RCC 7860 (cell line): ENCODE results near the gene CDH12.
"Not testable (repeated sequence)": the region's sequence is repeated elsewhere in the genome, so short reads cannot be mapped to it uniquely, and the experiment has no call there.

ENCODE experiments used
- DNase-seq: peaks from one replicate; pipeline ENCODE4 v3.0.0-alpha.2; 2015; ENCODE audit warnings: low spot score
- FAIRE-seq: peaks from 2 replicates; lab custom pipeline; 2012; peaks lifted over from hg19 to GRCh38; lab: Jason Lieb, UNC

CDH12 gene

GRCh38 chr5:22577711-22578110 is 275.4 kb downstream of the CDH12 start:
- no peak for DNase-seq
- no peak for FAIRE-seq

- DNase-seq (no peak), FAIRE-seq (no peak)
These were observed 276.1 kb downstream of the CDH12 start for GRCh38 chr5:22577006-22577405.

GRCh38 chr5:22572941-22573340 is 280.2 kb downstream of the CDH12 start:
- DNase-seq, result no peak

GRCh38 chr5:22567983-22568382 is 285.2 kb downstream of the CDH12 start:
- FAIRE-seq (no peak), DNase-seq (no peak)

More at GRCh38 chr5:22572941-22573340, 280.2 kb downstream of the CDH12 start:
- no peak for FAIRE-seq

- no peak for FAIRE-seq
- no peak for DNase-seq
These were observed 293.0 kb downstream of the CDH12 start for GRCh38 chr5:22560147-22560546.

GRCh38 chr5:22557251-22557650 is 295.9 kb downstream of the CDH12 start:
- DNase-seq, result no peak
- FAIRE-seq, result no peak

GRCh38 chr5:22554475-22554874 is 298.7 kb downstream of the CDH12 start:
- DNase-seq, result no peak
- FAIRE-seq, result no peak

- FAIRE-seq, result no peak
- DNase-seq, result no peak
These were observed 303.1 kb downstream of the CDH12 start for GRCh38 chr5:22549876-22550671.

GRCh38 chr5:22542340-22542739 is 310.8 kb downstream of the CDH12 start:
- FAIRE-seq (no peak), DNase-seq (no peak)

GRCh38 chr5:22541037-22541436 is 312.1 kb downstream of the CDH12 start:
- no peak for DNase-seq
- no peak for FAIRE-seq

- FAIRE-seq (no peak), DNase-seq (no peak)
These were observed 313.4 kb downstream of the CDH12 start for GRCh38 chr5:22539762-22540161.

- no peak for DNase-seq
- no peak for FAIRE-seq
These were observed 321.2 kb downstream of the CDH12 start for GRCh38 chr5:22531986-22532385.

- FAIRE-seq, result no peak
- no peak for DNase-seq
These were observed 331.6 kb downstream of the CDH12 start for GRCh38 chr5:22521521-22521920.

GRCh38 chr5:22516497-22516896 is 336.6 kb downstream of the CDH12 start:
- FAIRE-seq, DNase-seq: not testable (repeated sequence)

- no peak for DNase-seq
- no peak for FAIRE-seq
These were observed 338.9 kb downstream of the CDH12 start for GRCh38 chr5:22514231-22514630.

GRCh38 chr5:22505891-22506290 is 347.3 kb downstream of the CDH12 start:
- DNase-seq, result no peak
- FAIRE-seq, result no peak

- FAIRE-seq, result no peak
- no peak for DNase-seq
These were observed 348.7 kb downstream of the CDH12 start for GRCh38 chr5:22504411-22504810.

GRCh38 chr5:22500556-22500955 is 352.6 kb downstream of the CDH12 start:
- FAIRE-seq, result no peak
- no peak for DNase-seq

- DNase-seq, result no peak
- no peak for FAIRE-seq
These were observed 356.5 kb downstream of the CDH12 start for GRCh38 chr5:22496666-22497065.

GRCh38 chr5:22495016-22495720 is 358.0 kb downstream of the CDH12 start:
- FAIRE-seq (no peak), DNase-seq (no peak)

GRCh38 chr5:22488427-22488826 is 364.7 kb downstream of the CDH12 start:
- DNase-seq (no peak), FAIRE-seq (no peak)

- DNase-seq, result no peak
- FAIRE-seq, result no peak
These were observed 372.8 kb downstream of the CDH12 start for GRCh38 chr5:22480305-22480704.
